ENCODE data around the gene PDE7B.

DNA sequence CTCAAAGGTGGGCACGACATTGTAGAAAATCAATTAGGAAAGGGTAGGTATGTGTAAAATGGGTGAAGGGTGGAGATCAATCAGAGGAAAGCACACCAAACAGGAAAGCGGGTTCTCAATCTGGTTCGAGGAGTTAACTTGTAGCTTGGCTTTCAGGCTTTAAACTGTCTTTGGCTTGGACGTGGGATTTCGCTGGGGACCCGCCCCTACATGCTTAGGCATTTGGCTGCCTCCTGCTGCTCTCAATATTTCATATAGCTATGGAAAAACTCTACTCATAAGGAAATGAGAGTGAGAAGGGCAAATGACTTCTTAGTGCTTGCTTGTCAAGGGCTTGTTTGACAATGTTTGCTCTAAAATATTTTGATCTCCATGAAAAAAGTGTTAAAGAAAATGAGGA is 38.1 kb upstream of the PDE7B start:
- TF ChIP-seq, protein P1, sequence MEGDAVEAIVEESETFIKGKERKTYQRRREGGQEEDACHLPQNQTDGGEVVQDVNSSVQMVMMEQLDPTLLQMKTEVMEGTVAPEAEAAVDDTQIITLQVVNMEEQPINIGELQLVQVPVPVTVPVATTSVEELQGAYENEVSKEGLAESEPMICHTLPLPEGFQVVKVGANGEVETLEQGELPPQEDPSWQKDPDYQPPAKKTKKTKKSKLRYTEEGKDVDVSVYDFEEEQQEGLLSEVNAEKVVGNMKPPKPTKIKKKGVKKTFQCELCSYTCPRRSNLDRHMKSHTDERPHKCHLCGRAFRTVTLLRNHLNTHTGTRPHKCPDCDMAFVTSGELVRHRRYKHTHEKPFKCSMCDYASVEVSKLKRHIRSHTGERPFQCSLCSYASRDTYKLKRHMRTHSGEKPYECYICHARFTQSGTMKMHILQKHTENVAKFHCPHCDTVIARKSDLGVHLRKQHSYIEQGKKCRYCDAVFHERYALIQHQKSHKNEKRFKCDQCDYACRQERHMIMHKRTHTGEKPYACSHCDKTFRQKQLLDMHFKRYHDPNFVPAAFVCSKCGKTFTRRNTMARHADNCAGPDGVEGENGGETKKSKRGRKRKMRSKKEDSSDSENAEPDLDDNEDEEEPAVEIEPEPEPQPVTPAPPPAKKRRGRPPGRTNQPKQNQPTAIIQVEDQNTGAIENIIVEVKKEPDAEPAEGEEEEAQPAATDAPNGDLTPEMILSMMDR (IDR thresholded peaks at IDR 0.05), result no peak
- no peak for TF ChIP-seq POLR2A (IDR thresholded peaks at IDR 0.05)

All from tibial nerve (tissue), 3 donors.